Gastroesophageal sphincter (tissue), 4 donors: ENCODE results near the gene PAK2. TPM values are rescaled to one million over a fixed set of nuclear protein-coding genes. Genes with fewer than 3 reads are reported as not detected.
"Not testable (repeated sequence)": the region's sequence is repeated elsewhere in the genome, so short reads cannot be mapped to it uniquely, and the experiment has no call there.

Source experiments
- ATAC-seq: fragments of 150-250 bp; one replicate; pipeline ENCODE4 v1.9.1; 2016; ENCODE audit warnings: mild to moderate bottlenecking, moderate library complexity
- H3K27ac ChIP-seq, 4 donors: fragments of 200-600 bp; sonication (generic) in 3 of 4; 1 replicate in 3 of 4; 2 replicates in 1 of 4; pipeline ENCODE4 v1.5.1; 2016 to 2019
- H3K27me3 ChIP-seq: fragments of 200-600 bp; sonication (generic); one replicate; pipeline ENCODE4 v1.5.1; 2019
- H3K36me3 ChIP-seq, 2 donors: fragments of 200-600 bp; sonication (generic); one replicate each; pipeline ENCODE4 v1.5.1; 2019; ENCODE audit warnings: control low read depth in 1 of 2
- H3K4me1 ChIP-seq, 3 donors: fragments of 200-600 bp; sonication (generic); 1 replicate in 2 of 3; 2 replicates in 1 of 3; pipeline ENCODE4 v1.5.1; 2016 to 2019; ENCODE audit warnings: control low read depth in 2 of 3
- H3K4me3 ChIP-seq, 2 donors: fragments of 200-600 bp; sonication (generic); one replicate each; pipeline ENCODE4 v1.5.1; 2019; ENCODE audit warnings: mild to moderate bottlenecking in 1 of 2, moderate library complexity in 1 of 2
- H3K9me3 ChIP-seq, 3 donors: fragments of 200-600 bp; sonication (generic); one replicate each; pipeline ENCODE4 v1.5.1; 2017 to 2019; ENCODE audit warnings: control low read depth in 2 of 3
- EP300 ChIP-seq: sonication (generic); formaldehyde crosslinking; IDR thresholded peaks from one replicate; pipeline ENCODE4 v1.6.1; 2017; ENCODE audit warnings: antibody characterized with exemption, mild to moderate bottlenecking
- POLR2A ChIP-seq, 2 donors: fragments of 450-650 bp; IDR thresholded peaks; one replicate each; pipeline ENCODE4 v1.6.1; 2017; ENCODE audit warnings: antibody characterized with exemption in 2 of 2, mild to moderate bottlenecking in 2 of 2, moderate library complexity in 1 of 2
- POLR2AphosphoS5 ChIP-seq: sonication (generic); formaldehyde crosslinking; IDR thresholded peaks from one replicate; pipeline ENCODE4 v1.6.1; 2017; ENCODE audit warnings: antibody characterized with exemption
- WGBS, 2 donors: methylation state at CpG; one replicate each; pipeline ENCODE4 v1.1.5; 2018; ENCODE audit warnings: low coverage in 1 of 2; 5-methylcytosine and 5-hydroxymethylcytosine counted together
- total RNA-seq, 4 donors: library from RNA; depleted of rRNA; stranded (reverse); fragments of >200 nt; gene quantifications; one replicate each; pipeline ENCODE4 v1.1.0, GENCODE V29; 2016
- TF ChIP-seq, protein P1 (sequence below), 4 experiments: fragments of 200-600 bp in 2 of 4; fragments of 450-650 bp in 2 of 4; sonication (generic) in 1 of 4; IDR thresholded peaks; one replicate each; pipeline ENCODE4 v1.5.1; 2017 to 2019; ENCODE audit warnings: antibody characterized with exemption in 4 of 4, mild to moderate bottlenecking in 2 of 4, moderate library complexity in 2 of 4

Gene PAK2
- total RNA-seq, 4 donors from 2014 or later = 46.5 to 69.5 (median 61.8) TPM

DNA sequence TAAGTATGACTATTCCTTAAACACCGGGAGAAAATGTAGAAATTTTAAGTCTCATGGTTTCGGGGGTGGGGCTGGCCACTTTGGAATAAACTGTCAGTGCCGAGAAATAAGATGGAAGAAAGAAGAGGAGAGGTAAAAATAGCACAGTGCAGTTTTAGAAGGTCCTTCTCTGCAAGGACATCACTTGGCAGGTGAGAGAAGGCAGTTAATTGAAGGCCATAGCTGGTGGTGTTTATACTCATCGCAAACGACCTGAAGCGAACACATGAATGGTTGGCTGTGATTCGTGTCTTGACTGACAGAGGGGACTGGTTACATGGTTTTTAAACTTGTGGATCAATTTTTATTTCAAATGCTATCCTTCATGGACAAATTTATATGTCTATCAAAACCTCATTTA, 73.2 kb downstream of the PAK2 start:
- Histone ChIP-seq H3K9me3 (no peaks in the 10 kb centered on the region), H3K4me1 (no peaks in the 10 kb centered on the region), H3K27me3 (no peaks in the 10 kb centered on the region), H3K36me3 (peaks cover 3 to 87% of the 10 kb centered on the region in 2 donors), H3K27ac (no peak overlapping the region), H3K4me3 (no peak overlapping the region)
- no peak for TF ChIP-seq POLR2AphosphoS5
- TF ChIP-seq EP300 = no peak
- ATAC-seq = no peak
- WGBS, 2 donors = 77 to 82% methylated on average over 4 to 7 of the region's 7 CpGs

DNA sequence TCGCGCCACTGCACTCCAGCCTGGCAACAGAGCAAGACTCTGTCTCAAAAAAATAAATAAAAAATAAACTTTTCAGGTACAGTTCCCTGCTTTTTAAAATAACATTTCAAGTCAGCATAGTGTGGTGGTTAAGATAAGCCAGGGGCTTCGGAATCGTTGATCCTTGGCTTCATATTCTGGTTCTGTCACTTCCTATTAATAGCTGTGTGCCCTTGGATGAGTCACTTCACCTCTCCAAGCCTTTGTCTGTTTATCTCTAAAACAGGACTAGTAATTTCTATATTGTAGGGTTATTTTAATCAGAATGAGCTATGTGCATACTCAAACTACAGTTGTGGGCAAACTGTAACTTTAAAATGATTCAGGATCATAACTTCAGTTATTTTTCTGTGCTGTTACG, 74.2 kb downstream of the PAK2 start:
- H3K27me3 ChIP-seq = no peaks in the 10 kb centered on the region
- no peaks in the 10 kb centered on the region for H3K4me1 ChIP-seq
- no peak for ATAC-seq
- H3K27ac ChIP-seq = no peak overlapping the region
- TF ChIP-seq POLR2A (IDR thresholded peaks at IDR 0.05) = no peak
- no peak for TF ChIP-seq EP300
- TF ChIP-seq POLR2AphosphoS5 = no peak
- TF ChIP-seq, protein P1, sequence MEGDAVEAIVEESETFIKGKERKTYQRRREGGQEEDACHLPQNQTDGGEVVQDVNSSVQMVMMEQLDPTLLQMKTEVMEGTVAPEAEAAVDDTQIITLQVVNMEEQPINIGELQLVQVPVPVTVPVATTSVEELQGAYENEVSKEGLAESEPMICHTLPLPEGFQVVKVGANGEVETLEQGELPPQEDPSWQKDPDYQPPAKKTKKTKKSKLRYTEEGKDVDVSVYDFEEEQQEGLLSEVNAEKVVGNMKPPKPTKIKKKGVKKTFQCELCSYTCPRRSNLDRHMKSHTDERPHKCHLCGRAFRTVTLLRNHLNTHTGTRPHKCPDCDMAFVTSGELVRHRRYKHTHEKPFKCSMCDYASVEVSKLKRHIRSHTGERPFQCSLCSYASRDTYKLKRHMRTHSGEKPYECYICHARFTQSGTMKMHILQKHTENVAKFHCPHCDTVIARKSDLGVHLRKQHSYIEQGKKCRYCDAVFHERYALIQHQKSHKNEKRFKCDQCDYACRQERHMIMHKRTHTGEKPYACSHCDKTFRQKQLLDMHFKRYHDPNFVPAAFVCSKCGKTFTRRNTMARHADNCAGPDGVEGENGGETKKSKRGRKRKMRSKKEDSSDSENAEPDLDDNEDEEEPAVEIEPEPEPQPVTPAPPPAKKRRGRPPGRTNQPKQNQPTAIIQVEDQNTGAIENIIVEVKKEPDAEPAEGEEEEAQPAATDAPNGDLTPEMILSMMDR (IDR thresholded peaks at IDR 0.05) = no peak
- H3K4me3 ChIP-seq = no peak overlapping the region
- H3K9me3 ChIP-seq = no peaks in the 10 kb centered on the region
- peaks cover 3 to 87% of the 10 kb centered on the region in 2 donors for H3K36me3 ChIP-seq
- 38 to 62% methylated on average over 3 to 4 of the region's 5 CpGs for whole genome bisulfite sequencing, 2 donors

- no peak overlapping the region for H3K27ac ChIP-seq
- WGBS, 2 donors = 93 to 96% methylated on average over 4 to 6 of the region's 6 CpGs
- no peaks in the 10 kb centered on the region for H3K4me1 ChIP-seq
- TF ChIP-seq, protein P1 (IDR thresholded peaks at IDR 0.05) = no peak
- no peak for TF ChIP-seq EP300
- no peak for TF ChIP-seq POLR2AphosphoS5
- TF ChIP-seq POLR2A (IDR thresholded peaks at IDR 0.05) = no peak
- H3K27me3 ChIP-seq = no peaks in the 10 kb centered on the region
- peaks cover 0 to 99% of the 10 kb centered on the region in 2 donors for H3K36me3 ChIP-seq
- H3K9me3 ChIP-seq = no peaks in the 10 kb centered on the region
- no peak overlapping the region for H3K4me3 ChIP-seq
- no peak for ATAC-seq
Measured at GRCh38 chr3:196821806-196822355, 82.2 kb downstream of the PAK2 start.

DNA sequence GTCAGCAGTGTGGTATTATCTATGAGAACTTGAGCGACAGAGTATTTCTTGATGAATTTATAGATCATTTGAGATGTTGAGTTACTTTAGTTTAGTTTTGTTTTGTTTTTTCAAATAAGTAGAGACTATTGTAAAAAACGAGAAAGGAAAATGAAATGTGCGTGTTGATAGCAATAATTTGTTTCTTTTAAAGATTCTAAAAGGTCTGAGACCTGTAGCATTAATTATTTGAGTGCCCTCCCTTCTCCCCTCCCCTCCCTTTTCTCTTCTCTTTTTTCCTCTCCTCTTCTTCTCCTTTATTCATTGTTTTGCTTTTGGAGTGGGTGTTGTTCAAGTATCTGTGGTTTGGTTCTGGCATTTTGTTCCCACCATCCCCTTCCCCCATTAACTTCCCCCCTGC, 90.0 kb downstream of the PAK2 start:
- not testable (repeated sequence) for H3K9me3 ChIP-seq, H3K27ac ChIP-seq, H3K4me1 ChIP-seq, H3K27me3 ChIP-seq, ATAC-seq, H3K4me3 ChIP-seq
- 83 to 90% methylated on average over 1 to 3 of the region's 3 CpGs for WGBS, 2 donors
- peaks cover 4 to 74% of the 10 kb centered on the region in 2 donors for H3K36me3 ChIP-seq

DNA sequence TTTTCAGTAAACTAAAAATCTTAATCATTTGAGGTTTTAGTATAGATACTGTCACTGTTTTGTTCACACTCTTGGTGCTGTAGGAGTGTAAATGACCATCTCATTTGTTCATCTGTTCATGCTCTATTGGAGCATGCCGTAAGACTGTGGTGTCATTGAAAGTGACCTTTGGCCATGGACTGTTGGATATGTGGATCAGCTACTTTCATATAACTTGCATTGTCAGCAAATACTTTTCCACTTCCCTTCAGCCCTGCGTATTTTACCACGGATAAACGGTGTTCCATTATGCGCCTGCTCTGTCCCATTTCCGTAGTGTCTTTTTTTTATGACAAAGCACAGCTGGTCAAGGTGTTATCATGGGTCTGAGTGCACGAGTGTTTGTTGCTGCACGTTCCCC, 95.4 kb downstream of the PAK2 start:
- Histone ChIP-seq H3K9me3 (no peaks in the 10 kb centered on the region), H3K36me3 (peaks cover 4 to 22% of the 10 kb centered on the region in 2 donors), H3K27me3 (no peaks in the 10 kb centered on the region), H3K4me3 (no peak overlapping the region), H3K4me1 (peaks cover 0 to 5% (median 0%) of the 10 kb centered on the region in 3 donors), H3K27ac (no peak overlapping the region)
- WGBS, 2 donors = 10 to 29% methylated on average over 8 of the region's 8 CpGs
- TF ChIP-seq EP300 (no peak), POLR2A (IDR thresholded peaks at IDR 0.05) (no peak), POLR2AphosphoS5 (no peak)
- TF ChIP-seq, protein P1 (IDR thresholded peaks at IDR 0.05) = no peak
- no peak for ATAC-seq

GRCh38 chr3:196836626-196837025, 97.0 kb downstream of the PAK2 start:
- not testable (repeated sequence) for ATAC-seq, H3K27ac ChIP-seq, H3K27me3 ChIP-seq, H3K9me3 ChIP-seq, H3K4me3 ChIP-seq, H3K4me1 ChIP-seq, H3K36me3 ChIP-seq
- 88 to 89% methylated on average over 1 of the region's 1 CpG for WGBS, 2 donors
